ENCODE data around the gene DEDD. TPM values are rescaled to one million over a fixed set of nuclear protein-coding genes. Genes with fewer than 3 reads are reported as not detected.

DEDD gene
- total and polyA plus RNA-seq, 10 of the 15 experiments (the other 5 are each of a cell fraction or from before 2014, with no cell fraction given), result 13.6 to 33.9 (median 30.3) TPM

Small RNA genes lying within 50 kb of the gene (small RNA-seq; reads per million reads assigned to genes)
- not detected for gene RF01225

Other genes starting within 250 kb of the DEDD start
Only the 7 nearest of the 24 such genes appear.
- gene NECTIN4, start 43.1 kb downstream of the DEDD start, total RNA-seq (2014; rRNA removed), result 2.5 and 2.8 TPM in 2 replicates
- gene NECTIN4, start 43.1 kb downstream of the DEDD start, total RNA-seq (2014; rRNA removed; fragmentation: Illumina TruSeq; extraction: Trizol), result 3.1 and 3.3 TPM in 2 replicates
- gene NECTIN4, start 43.1 kb downstream of the DEDD start, total RNA-seq (2021), result 4.0 and 5.6 TPM in 2 replicates
- gene NECTIN4, start 43.1 kb downstream of the DEDD start, polyA plus RNA-seq (2011; rRNA removed), result 7.5 and 8.7 TPM in 2 replicates
- 2.6 and 4.5 TPM in 2 replicates for gene NECTIN4, start 43.1 kb downstream of the DEDD start, polyA plus RNA-seq (2014; fragmentation: Illumina TruSeq; extraction: Trizol)
- gene NECTIN4, start 43.1 kb downstream of the DEDD start, polyA plus RNA-seq (2014; fragmentation: Nextera tagmentation; extraction: Ambion mirVana), result 1 to 10 TPM; 3.2 to 3.5 TPM
- 3.4 TPM in 2 replicates for gene NECTIN4, start 43.1 kb downstream of the DEDD start, polyA plus RNA-seq (2014; rRNA removed)
- 1 to 10 TPM; 6.9 to 8.3 TPM for gene NECTIN4, start 43.1 kb downstream of the DEDD start, polyA plus RNA-seq (2016; fragmentation: Nextera tagmentation; extraction: Ambion mirVana)
- gene KLHDC9, start 34.3 kb downstream of the DEDD start, total RNA-seq (2014; rRNA removed), result 2.2 and 2.5 TPM in 2 replicates
- gene KLHDC9, start 34.3 kb downstream of the DEDD start, total RNA-seq (2014; rRNA removed; fragmentation: Illumina TruSeq; extraction: Trizol), result 1.2 and 2.1 TPM in 2 replicates
- gene KLHDC9, start 34.3 kb downstream of the DEDD start, total RNA-seq (2021), result 2.7 and 3.3 TPM in 2 replicates
- gene KLHDC9, start 34.3 kb downstream of the DEDD start, polyA plus RNA-seq (2011; rRNA removed), result 3.4 and 3.9 TPM in 2 replicates
- gene KLHDC9, start 34.3 kb downstream of the DEDD start, polyA plus RNA-seq (2014; fragmentation: Illumina TruSeq; extraction: Trizol), result 0.52 and 1.3 TPM in 2 replicates
- 1 to 10 TPM in 1 of 2 experiments, under 1 TPM in 1; 0.66 to 1.3 TPM for gene KLHDC9, start 34.3 kb downstream of the DEDD start, polyA plus RNA-seq (2014; fragmentation: Nextera tagmentation; extraction: Ambion mirVana)
- 2.8 and 3.8 TPM in 2 replicates for gene KLHDC9, start 34.3 kb downstream of the DEDD start, polyA plus RNA-seq (2014; rRNA removed)
- 1 to 10 TPM; 3.1 to 4.9 TPM for gene KLHDC9, start 34.3 kb downstream of the DEDD start, polyA plus RNA-seq (2016; fragmentation: Nextera tagmentation; extraction: Ambion mirVana)
- 52.1 and 52.3 TPM in 2 replicates for gene PFDN2, start 14.6 kb downstream of the DEDD start, total RNA-seq (2014; rRNA removed)
- 44.0 and 54.3 TPM in 2 replicates for gene PFDN2, start 14.6 kb downstream of the DEDD start, total RNA-seq (2014; rRNA removed; fragmentation: Illumina TruSeq; extraction: Trizol)
- gene PFDN2, start 14.6 kb downstream of the DEDD start, total RNA-seq (2021), result 76.8 and 81.8 TPM in 2 replicates
- gene PFDN2, start 14.6 kb downstream of the DEDD start, polyA plus RNA-seq (2011; rRNA removed), result 111 and 127 TPM in 2 replicates
- gene PFDN2, start 14.6 kb downstream of the DEDD start, polyA plus RNA-seq (2014; fragmentation: Illumina TruSeq; extraction: Trizol), result 63.2 and 84.1 TPM in 2 replicates
- 10 to 100 TPM; 30.0 to 59.6 TPM for gene PFDN2, start 14.6 kb downstream of the DEDD start, polyA plus RNA-seq (2014; fragmentation: Nextera tagmentation; extraction: Ambion mirVana)
- gene PFDN2, start 14.6 kb downstream of the DEDD start, polyA plus RNA-seq (2014; rRNA removed), result 102 and 117 TPM in 2 replicates
- gene PFDN2, start 14.6 kb downstream of the DEDD start, polyA plus RNA-seq (2016; fragmentation: Nextera tagmentation; extraction: Ambion mirVana), result 100 to 1,000 TPM; 136 to 141 TPM
- 27.9 and 33.0 TPM in 2 replicates for gene NIT1, start 14.6 kb downstream of the DEDD start, total RNA-seq (2014; rRNA removed)
- gene NIT1, start 14.6 kb downstream of the DEDD start, total RNA-seq (2014; rRNA removed; fragmentation: Illumina TruSeq; extraction: Trizol), result 24.0 and 25.0 TPM in 2 replicates
- gene NIT1, start 14.6 kb downstream of the DEDD start, total RNA-seq (2021), result 27.4 and 28.8 TPM in 2 replicates
- gene NIT1, start 14.6 kb downstream of the DEDD start, polyA plus RNA-seq (2011; rRNA removed), result 10.5 and 19.2 TPM in 2 replicates
- 20.8 and 27.2 TPM in 2 replicates for gene NIT1, start 14.6 kb downstream of the DEDD start, polyA plus RNA-seq (2014; fragmentation: Illumina TruSeq; extraction: Trizol)
- gene NIT1, start 14.6 kb downstream of the DEDD start, polyA plus RNA-seq (2014; fragmentation: Nextera tagmentation; extraction: Ambion mirVana), result 10 to 100 TPM; 43.1 to 54.4 TPM
- gene NIT1, start 14.6 kb downstream of the DEDD start, polyA plus RNA-seq (2014; rRNA removed), result 27.3 and 27.4 TPM in 2 replicates
- gene NIT1, start 14.6 kb downstream of the DEDD start, polyA plus RNA-seq (2016; fragmentation: Nextera tagmentation; extraction: Ambion mirVana), result 10 to 100 TPM; 35.3 to 40.4 TPM
- 95.9 and 99.3 TPM in 2 replicates for gene UFC1, start 21.3 kb upstream of the DEDD start, total RNA-seq (2014; rRNA removed)
- gene UFC1, start 21.3 kb upstream of the DEDD start, total RNA-seq (2014; rRNA removed; fragmentation: Illumina TruSeq; extraction: Trizol), result 181 TPM in 2 replicates
- gene UFC1, start 21.3 kb upstream of the DEDD start, total RNA-seq (2021), result 97.2 and 97.3 TPM in 2 replicates
- gene UFC1, start 21.3 kb upstream of the DEDD start, polyA plus RNA-seq (2011; rRNA removed), result 182 and 198 TPM in 2 replicates
- gene UFC1, start 21.3 kb upstream of the DEDD start, polyA plus RNA-seq (2014; fragmentation: Illumina TruSeq; extraction: Trizol), result 211 and 235 TPM in 2 replicates
- gene UFC1, start 21.3 kb upstream of the DEDD start, polyA plus RNA-seq (2014; fragmentation: Nextera tagmentation; extraction: Ambion mirVana), result 100 to 1,000 TPM; 225 to 239 TPM
- gene UFC1, start 21.3 kb upstream of the DEDD start, polyA plus RNA-seq (2014; rRNA removed), result 121 and 124 TPM in 2 replicates
- gene UFC1, start 21.3 kb upstream of the DEDD start, polyA plus RNA-seq (2016; fragmentation: Nextera tagmentation; extraction: Ambion mirVana), result 100 to 1,000 TPM; 111 to 115 TPM
- 11.2 and 12.2 TPM in 2 replicates for gene USP21, start 26.8 kb upstream of the DEDD start, total RNA-seq (2014; rRNA removed)
- gene USP21, start 26.8 kb upstream of the DEDD start, total RNA-seq (2014; rRNA removed; fragmentation: Illumina TruSeq; extraction: Trizol), result 3.2 and 4.0 TPM in 2 replicates
- gene USP21, start 26.8 kb upstream of the DEDD start, total RNA-seq (2021), result 23.7 and 28.6 TPM in 2 replicates
- gene USP21, start 26.8 kb upstream of the DEDD start, polyA plus RNA-seq (2011; rRNA removed), result 10.1 and 14.3 TPM in 2 replicates
- gene USP21, start 26.8 kb upstream of the DEDD start, polyA plus RNA-seq (2014; fragmentation: Illumina TruSeq; extraction: Trizol), result 17.6 and 18.8 TPM in 2 replicates
- 1 to 10 TPM; 3.2 to 8.3 TPM for gene USP21, start 26.8 kb upstream of the DEDD start, polyA plus RNA-seq (2014; fragmentation: Nextera tagmentation; extraction: Ambion mirVana)
- 26.9 and 29.8 TPM in 2 replicates for gene USP21, start 26.8 kb upstream of the DEDD start, polyA plus RNA-seq (2014; rRNA removed)
- gene USP21, start 26.8 kb upstream of the DEDD start, polyA plus RNA-seq (2016; fragmentation: Nextera tagmentation; extraction: Ambion mirVana), result 10 to 100 TPM; 19.4 to 21.9 TPM
- gene PPOX, start 33.8 kb upstream of the DEDD start, total RNA-seq (2014; rRNA removed), result 21.1 and 28.1 TPM in 2 replicates
- gene PPOX, start 33.8 kb upstream of the DEDD start, total RNA-seq (2014; rRNA removed; fragmentation: Illumina TruSeq; extraction: Trizol), result 10.9 and 12.5 TPM in 2 replicates
- gene PPOX, start 33.8 kb upstream of the DEDD start, total RNA-seq (2021), result 19.7 and 20.0 TPM in 2 replicates
- gene PPOX, start 33.8 kb upstream of the DEDD start, polyA plus RNA-seq (2011; rRNA removed), result 12.4 and 20.5 TPM in 2 replicates
- 9.8 and 11.3 TPM in 2 replicates for gene PPOX, start 33.8 kb upstream of the DEDD start, polyA plus RNA-seq (2014; fragmentation: Illumina TruSeq; extraction: Trizol)
- gene PPOX, start 33.8 kb upstream of the DEDD start, polyA plus RNA-seq (2014; fragmentation: Nextera tagmentation; extraction: Ambion mirVana), result 10 to 100 TPM in 1 of 2 experiments, 1 to 10 TPM in 1; 8.9 to 16.3 TPM
- 20.6 and 21.4 TPM in 2 replicates for gene PPOX, start 33.8 kb upstream of the DEDD start, polyA plus RNA-seq (2014; rRNA removed)
- gene PPOX, start 33.8 kb upstream of the DEDD start, polyA plus RNA-seq (2016; fragmentation: Nextera tagmentation; extraction: Ambion mirVana), result 10 to 100 TPM; 25.2 to 31.5 TPM

Data from GM12878 (cell line).